ENCODE results near the gene DPH1. TPM values are rescaled to one million over a fixed set of nuclear protein-coding genes. Genes with fewer than 3 reads are reported as not detected.
"Not testable (repeated sequence)": the region's sequence is repeated elsewhere in the genome, so short reads cannot be mapped to it uniquely, and the experiment has no call there.

Gene DPH1
- 100 to 1,000 TPM in 1 of 4 donors, 10 to 100 TPM in 3; 25.9 to 130 (median 64.5) TPM for total RNA-seq

DNA sequence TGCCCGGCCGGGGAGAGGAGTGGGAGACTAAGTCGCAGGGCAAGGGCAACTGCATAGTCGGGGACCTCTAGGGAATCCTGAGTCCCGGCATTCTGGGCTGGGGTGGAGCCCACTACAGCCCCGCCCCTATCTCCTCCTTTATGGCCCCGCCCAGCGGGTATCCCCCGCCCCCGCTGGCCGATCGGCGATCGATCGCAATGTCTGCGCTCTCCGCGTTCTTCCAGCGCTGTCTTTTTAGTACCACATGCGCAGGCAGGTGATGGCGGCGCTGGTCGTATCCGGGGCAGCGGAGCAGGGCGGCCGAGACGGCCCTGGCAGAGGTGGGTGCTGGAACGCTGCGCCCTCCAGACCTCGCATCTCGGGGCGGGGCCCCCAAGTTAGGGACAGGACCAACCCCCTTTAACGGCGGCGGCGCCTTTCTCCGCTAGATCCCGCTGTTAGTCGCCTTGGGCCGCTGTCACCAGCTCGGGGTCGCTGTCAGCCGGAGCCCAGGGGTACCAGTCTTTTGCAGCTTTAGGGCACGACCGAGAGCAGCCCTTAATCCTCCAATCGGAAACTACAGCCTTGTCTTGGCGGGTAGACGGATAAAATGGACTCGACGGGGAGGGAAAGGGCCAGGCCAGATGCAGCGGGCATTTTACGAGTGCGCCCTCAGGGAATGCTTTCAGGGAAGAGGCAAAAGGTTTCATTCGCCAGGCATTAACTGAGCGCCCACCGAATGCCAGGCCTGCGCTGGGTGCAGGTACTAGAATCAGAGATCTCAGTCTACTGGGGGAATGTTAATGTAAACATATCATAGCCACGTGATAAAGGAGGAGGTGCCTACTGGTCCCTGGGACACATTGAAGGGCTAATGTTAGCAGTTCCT, at the start of gene DPH1:
Gene DPH1, plus strand, starts transcription at position 243 of the 868 bp plus-strand sequence. Its CDS starts 17 bp downstream, at position 260.
- H3K4me1 ChIP-seq: peaks cover 4 to 24% (median 14%) of the 10 kb centered on the region in 4 donors

DNA sequence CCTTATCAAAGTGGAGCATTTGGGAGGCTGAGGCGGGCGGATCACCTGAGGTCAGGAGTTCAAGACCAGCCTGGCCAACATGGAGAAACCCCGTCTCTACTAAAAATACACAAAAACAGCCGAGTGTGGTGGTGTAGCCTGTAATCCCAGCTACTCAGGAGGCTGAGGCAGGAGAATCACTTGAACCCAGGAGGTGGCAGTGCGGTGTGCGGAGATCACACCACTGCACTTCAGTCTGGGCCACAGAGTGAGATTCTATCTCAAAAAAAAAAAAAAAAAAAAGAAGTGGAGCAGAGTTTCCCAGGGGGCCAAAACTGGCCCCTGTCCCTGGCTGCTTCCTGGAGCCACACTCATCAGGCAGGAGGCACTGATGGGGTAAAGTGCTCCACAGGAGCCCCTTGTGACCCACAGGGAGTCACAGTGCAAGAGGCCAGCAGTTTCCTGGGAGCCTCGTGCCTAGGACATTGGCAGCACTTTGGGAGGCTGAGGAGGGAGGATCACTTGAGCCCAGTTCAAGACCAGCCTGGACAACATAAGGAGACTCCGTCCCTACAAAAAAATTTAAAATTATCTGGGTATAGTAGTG, 49.2 kb upstream of the DPH1 start:
- Histone ChIP-seq H3K27me3 (peaks cover 0 to 4% of the 10 kb centered on the region in 2 donors), H3K9me3 (no peaks in the 10 kb centered on the region), H3K36me3 (no peaks in the 10 kb centered on the region), H3K27ac (no peak overlapping the region), H3K4me1 (no peaks in the 10 kb centered on the region), H3K4me3 (no peak overlapping the region)
- no peak for DNase-seq
- TF ChIP-seq POLR2A (IDR thresholded peaks at IDR 0.05) (no peak), CTCF (IDR thresholded peaks at IDR 0.05) (no peak)

More for the DNA sequence above, at the start of gene DPH1:
- H3K36me3 ChIP-seq: peaks cover 0 to 7% (median 0%) of the 10 kb centered on the region in 3 donors
- peak within 1 kb of the TSS; percentile 84 to 96 (median 88) for H3K4me3 ChIP-seq
- H3K9me3 ChIP-seq: no peaks in the 10 kb centered on the region
- H3K27me3 ChIP-seq: peaks cover 0 to 8% of the 10 kb centered on the region in 2 donors
- peak; percentile 82 to 92 (median 89) for DNase-seq
- TF ChIP-seq POLR2A (IDR thresholded peaks at IDR 0.05): peak in 1 of 2 donors; percentile 29
- TF ChIP-seq CTCF (IDR thresholded peaks at IDR 0.05): peak in 2 of 6 experiments; percentile 22 to 24
- peak within 1 kb of the TSS; percentile 8 to 80 (median 52) for H3K27ac ChIP-seq

- H3K27ac ChIP-seq, H3K9me3 ChIP-seq, H3K4me1 ChIP-seq, H3K27me3 ChIP-seq, H3K36me3 ChIP-seq, H3K4me3 ChIP-seq, DNase-seq: not testable (repeated sequence)
Measured at GRCh38 chr17:1982793-1983366, 47.1 kb upstream of the DPH1 start.

DNA sequence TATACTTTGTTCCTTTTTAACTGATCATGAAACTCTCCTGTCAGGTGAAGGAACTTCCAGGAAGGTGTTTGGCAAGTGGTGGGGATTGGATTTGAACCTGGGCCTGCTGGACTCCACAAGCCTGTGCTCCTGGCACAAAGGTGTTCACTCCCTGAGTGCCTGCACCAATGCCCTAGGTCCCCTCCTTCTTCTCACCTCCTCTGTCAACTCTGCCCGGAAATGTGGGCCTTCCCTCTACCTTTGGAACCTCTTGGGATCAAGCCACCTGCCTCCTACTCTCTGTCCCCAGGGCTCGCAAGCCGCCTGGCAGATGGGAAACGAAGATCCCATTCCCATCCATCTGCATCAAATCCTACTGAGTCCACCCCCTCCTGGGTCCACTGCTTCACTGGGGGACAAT, 44.9 kb upstream of the DPH1 start:
- Histone ChIP-seq H3K36me3 (no peaks in the 10 kb centered on the region), H3K27me3 (no peaks in the 10 kb centered on the region)

GRCh38 chr17:1985686-1986085, 44.3 kb upstream of the DPH1 start:
- DNase-seq: no peak
- Histone ChIP-seq H3K9me3 (no peaks in the 10 kb centered on the region), H3K4me3 (no peak overlapping the region), H3K27me3 (no peaks in the 10 kb centered on the region), H3K36me3 (no peaks in the 10 kb centered on the region), H3K4me1 (no peaks in the 10 kb centered on the region), H3K27ac (no peak overlapping the region)
- no peak for TF ChIP-seq POLR2A (IDR thresholded peaks at IDR 0.05)
- TF ChIP-seq CTCF (IDR thresholded peaks at IDR 0.05): no peak

More for the DNA sequence above, 44.9 kb upstream of the DPH1 start:
- Histone ChIP-seq H3K4me1 (no peaks in the 10 kb centered on the region), H3K27ac (no peak overlapping the region), H3K9me3 (no peaks in the 10 kb centered on the region), H3K4me3 (no peak overlapping the region)
- no peak for DNase-seq
- no peak for TF ChIP-seq CTCF (IDR thresholded peaks at IDR 0.05)
- no peak for TF ChIP-seq POLR2A (IDR thresholded peaks at IDR 0.05)

All from Peyer's patch (tissue), 4 donors.